HepG2 (cell line): ENCODE results near the gene KAT6B. TPM values are rescaled to one million over a fixed set of nuclear protein-coding genes. Genes with fewer than 3 reads are reported as not detected.

Experiments used
- ATAC-seq: fragments of 200-7000 bp; cut with Tn5 transposase; 3 replicates; pipeline ENCODE4 v1.9.1; 2020; ENCODE audit warnings: mild to moderate bottlenecking, moderate library complexity
- BruUV-seq: library from RNA; stranded (reverse); fragments of 400-500 nt; replicated peaks from 2 replicates; lab custom pipeline; 2021; lab: Mats Ljungman, UMichigan
- CTCF ChIA-PET: fragments of 300-600 bp; formaldehyde crosslinking; extraction: SDS; loops from one replicate; lab custom pipeline; 2021; ENCODE audit warnings: low total read pairs, inconsistent platforms, low intra/inter-chr PET ratio; lab: Yijun Ruan, JAX
- POLR2A ChIA-PET: fragments of 350-600 bp; sonication (Branson Sonifier 250); formaldehyde crosslinking; loops from one replicate; lab custom pipeline; 2020; ENCODE audit warnings: antibody characterized with exemption, inconsistent platforms; lab: Yijun Ruan, JAX
- DNase-seq: peaks from one replicate; pipeline ENCODE4 v3.0.0-alpha.2; 2015; ENCODE audit warnings: low spot score
- FAIRE-seq: peaks from 3 replicates; lab custom pipeline; 2011; peaks lifted over from hg19 to GRCh38; lab: Jason Lieb, UNC
- H2AFZ ChIP-seq: one replicate; pipeline ENCODE4 v1.6.1; 2011; ENCODE audit warnings: low read length, inconsistent platforms
- H3K27ac ChIP-seq: fragments of 300-600 bp; 3 replicates; pipeline ENCODE4 v1.8.0; 2011; ENCODE audit warnings: mixed run types, mild to moderate bottlenecking, mixed read lengths, low read length, inconsistent platforms; ENCODE audit not compliant: insufficient read depth; ENCODE audit errors: extremely low read length
- H3K27me3 ChIP-seq, 2 experiments: fragments of 200-600 bp in 1 of 2; 2 replicates in 1 of 2; 3 replicates in 1 of 2; pipeline versions ENCODE4 v1.6.0 to v1.8.0; 2011; ENCODE audit warnings: low read length in 2 of 2, mild to moderate bottlenecking in 2 of 2, moderate library complexity in 2 of 2, inconsistent platforms in 1 of 2; ENCODE audit not compliant: insufficient read depth in 2 of 2, control insufficient read depth in 1 of 2
- H3K36me3 ChIP-seq, 2 experiments: fragments of 200-600 bp in 1 of 2; replicated peaks in 1 of 2; 2 replicates in 1 of 2; 3 replicates in 1 of 2; pipeline versions ENCODE4 v1.5.1 to v1.8.0; 2011; ENCODE audit warnings: low read length in 2 of 2, inconsistent platforms in 1 of 2; ENCODE audit not compliant: insufficient read depth in 2 of 2, control insufficient read depth in 1 of 2
- H3K4me1 ChIP-seq: 2 replicates; pipeline ENCODE4 v1.5.1; 2012; ENCODE audit warnings: low read length, inconsistent platforms; ENCODE audit not compliant: insufficient read depth
- H3K4me2 ChIP-seq: 2 replicates; pipeline ENCODE4 v1.6.0; 2011; ENCODE audit warnings: low read depth, low read length, inconsistent platforms
- H3K4me3 ChIP-seq, 3 experiments: fragments of 200-600 bp in 1 of 3; sonication (generic), shearing (Covaris generic) in 1 of 3; replicated peaks in 1 of 3; 2 replicates each; pipeline ENCODE4 v1.5.1; 2011 to 2016; ENCODE audit warnings: low read length in 3 of 3, inconsistent platforms in 2 of 3, low read depth in 2 of 3, mild to moderate bottlenecking in 2 of 3, control low read depth in 1 of 3, mixed read lengths in 1 of 3; ENCODE audit not compliant: insufficient read depth in 1 of 3
- H3K79me2 ChIP-seq: one replicate; pipeline ENCODE4 v1.6.1; 2011; ENCODE audit warnings: low read length, inconsistent platforms; ENCODE audit not compliant: insufficient read depth
- H3K9ac ChIP-seq: 2 replicates; pipeline ENCODE4 v1.6.0; 2011; ENCODE audit warnings: mild to moderate bottlenecking, low read depth, low read length, inconsistent platforms; ENCODE audit not compliant: insufficient read depth
- H3K9me3 ChIP-seq: 2 replicates; pipeline ENCODE4 v1.5.1; 2012; ENCODE audit warnings: mild to moderate bottlenecking, low read length
- H4K20me1 ChIP-seq: 2 replicates; pipeline ENCODE4 v1.6.0; 2011; ENCODE audit warnings: inconsistent platforms, mild to moderate bottlenecking, low read length, moderate library complexity; ENCODE audit not compliant: insufficient read depth
- KMT2A ChIP-seq: sonication (generic); formaldehyde crosslinking; IDR thresholded peaks from 2 replicates; pipeline ENCODE4 v1.4.0; 2020; ENCODE audit warnings: missing genetic modification reagents
- RBM22 ChIP-seq: fragments of 200-400 bp; formaldehyde crosslinking; optimal IDR thresholded peaks from 2 replicates; pipeline ENCODE3; 2017; ENCODE audit warnings: mild to moderate bottlenecking, low read length, moderate library complexity
- TCF7L2 ChIP-seq: IDR thresholded peaks from 2 replicates; pipeline ENCODE4 v1.6.1; 2011; ENCODE audit warnings: mild to moderate bottlenecking, low read depth, low read length, moderate library complexity
- ZMAT3 ChIP-seq: sonication (generic); formaldehyde crosslinking; conservative IDR thresholded peaks from 2 replicates; pipeline ENCODE4 v1.7.0; 2021; ENCODE audit warnings: missing genetic modification reagents
- ZNF317 ChIP-seq: sonication (generic); formaldehyde crosslinking; IDR thresholded peaks from 2 replicates; pipeline ENCODE4 v1.5.0; 2020; ENCODE audit warnings: mild to moderate bottlenecking, missing genetic modification reagents
- ZNF770 ChIP-seq: sonication (generic); formaldehyde crosslinking; IDR thresholded peaks from 2 replicates; pipeline ENCODE4 v1.5.0; 2020; ENCODE audit warnings: mild to moderate bottlenecking, missing genetic modification reagents
- ZNF792 ChIP-seq: IDR thresholded peaks from 2 replicates; pipeline ENCODE4 v1.6.1; 2016
- WGBS: methylation state at CpG from one replicate; pipeline ENCODE4 v1.1.6; 2017; ENCODE audit warnings: low lambda C conversion rate; 5-methylcytosine and 5-hydroxymethylcytosine counted together
- in situ Hi-C: cut with HindIII; loops from 2 replicates; pipeline ENCODE4 v1.10.0; 2017; ENCODE audit warnings: low pct_unique_long_range_greater_than_20kb; ENCODE audit not compliant: extremely low pct_ligation_motif_present
- intact Hi-C: fragments of 100-400 bp; cut with micrococcal nuclease; formaldehyde crosslinking; loops from one replicate; pipeline ENCODE4 v1.10.0; 2022; ENCODE audit not compliant: unreplicated experiment
- polyA plus RNA-seq, 8 experiments: library from polyadenylated mRNA; depleted of rRNA in 3 of 8; stranded (reverse) in 7 of 8; unstranded in 1 of 8; fragments of >200 nt; fragmentation: Illumina TruSeq in 4 of 8; extraction: Trizol in 4 of 8; gene quantifications; 2 replicates each; pipeline versions ENCODE4 v1.2.1 to v1.2.3, GENCODE V29; 2011 to 2016; ENCODE audit warnings: low read depth in 4 of 8, missing spikeins in 1 of 8, mixed read lengths in 1 of 8; ENCODE audit not compliant: insufficient read depth in 1 of 8
- total RNA-seq, 5 experiments: library from RNA; depleted of rRNA; stranded (reverse); fragments of >200 nt; fragmentation: Illumina TruSeq; extraction: Trizol; gene quantifications; 2 replicates each; pipeline ENCODE4 v1.2.3, GENCODE V29; 2016; ENCODE audit warnings: low read depth in 1 of 5

KAT6B gene
- total and polyA plus RNA-seq, 2 of the 13 experiments (the other 11 are each of a cell fraction or from before 2014, with no cell fraction given) = 3.0 to 9.5 TPM

GRCh38 chr10:74814797-74815196 lies 11.6 kb upstream of the KAT6B start:
- H3K9ac ChIP-seq = no peak overlapping the region
- no peak overlapping the region for H3K4me3 ChIP-seq
- DNase-seq = no peak
- H3K27ac ChIP-seq = no peak overlapping the region
- H3K4me2 ChIP-seq = no peak overlapping the region
- H4K20me1 ChIP-seq = no peaks in the 10 kb centered on the region
- ChIA-PET POLR2A (no interaction called here), CTCF (no interaction called here)
- no peaks in the 10 kb centered on the region for H3K79me2 ChIP-seq
- in situ Hi-C loops = no loop called here
- intact Hi-C loops = no loop called here
- H3K4me1 ChIP-seq = no peaks in the 10 kb centered on the region
- no peak overlapping the region for H2AFZ ChIP-seq
- no peak for FAIRE-seq
- H3K9me3 ChIP-seq = peaks cover 9% of the 10 kb centered on the region
- no TSS peak for BruUV-seq
- TF ChIP-seq RBM22 (no peak), KMT2A (CRISPR knock-in tag) (no peak), ZMAT3 (no peak), TCF7L2 (no peak), ZNF792 (CRISPR knock-in tag) (no peak)
- no peaks in the 10 kb centered on the region for H3K36me3 ChIP-seq
- no peak for ATAC-seq
- H3K27me3 ChIP-seq = no peaks in the 10 kb centered on the region

GRCh38 chr10:74816824-74817498 lies 9.4 kb upstream of the KAT6B start:
- TF ChIP-seq ZNF770 (no peak), ZNF317 (CRISPR knock-in tag) (peak; percentile 99)
- DNase-seq = no peak
- CTCF ChIA-PET = no interaction called here

More at GRCh38 chr10:74816824-74817498, 9.4 kb upstream of the KAT6B start:
- in situ Hi-C loops (no loop called here), intact Hi-C loops (no loop called here)
- no peak overlapping the region for H3K27ac ChIP-seq
- peaks cover 14% of the 10 kb centered on the region for H3K4me1 ChIP-seq
- H3K4me2 ChIP-seq = no peak overlapping the region
- no peaks in the 10 kb centered on the region for H3K79me2 ChIP-seq
- BruUV-seq = no TSS peak
- H2AFZ ChIP-seq = no peak overlapping the region
- no peak for ATAC-seq
- peaks cover 9% of the 10 kb centered on the region for H3K9me3 ChIP-seq
- H3K36me3 ChIP-seq = no peaks in the 10 kb centered on the region
- no peaks in the 10 kb centered on the region for H3K27me3 ChIP-seq
- POLR2A ChIA-PET = no interaction called here
- H4K20me1 ChIP-seq = no peaks in the 10 kb centered on the region
- H3K4me3 ChIP-seq = no peak overlapping the region
- 17% methylated on average over 4 of the region's 4 CpGs for WGBS
- H3K9ac ChIP-seq = no peak overlapping the region
- no peak for FAIRE-seq
